HG02759 (cell line): ENCODE results near the gene RNF166.
"Not testable (repeated sequence)": the region's sequence is repeated elsewhere in the genome, so short reads cannot be mapped to it uniquely, and the experiment has no call there.

Experiments used
- ATAC-seq: cut with Tn5 transposase; IDR thresholded peaks from one replicate; pipeline ENCODE4 v1.9.1; 2021; ENCODE audit warnings: mild to moderate bottlenecking, moderate library complexity; ENCODE audit not compliant: unreplicated experiment

RNF166 gene

GRCh38 chr16:88678224-88678979 is 27.8 kb downstream of the RNF166 start:
- no peak for ATAC-seq

- no peak for ATAC-seq
These were observed 28.5 kb downstream of the RNF166 start for GRCh38 chr16:88677721-88678120.

- no peak for ATAC-seq
These were observed 29.5 kb downstream of the RNF166 start for GRCh38 chr16:88676502-88677242.

GRCh38 chr16:88673716-88674379 is 32.4 kb downstream of the RNF166 start:
- ATAC-seq: no peak

GRCh38 chr16:88672776-88673175 is 33.4 kb downstream of the RNF166 start:
- no peak for ATAC-seq

- ATAC-seq: no peak
These were observed 34.4 kb downstream of the RNF166 start for GRCh38 chr16:88671806-88672205.

GRCh38 chr16:88669980-88670379 is 36.2 kb downstream of the RNF166 start:
- ATAC-seq: no peak

- ATAC-seq: not testable (repeated sequence)
These were observed 36.7 kb downstream of the RNF166 start for GRCh38 chr16:88669493-88669892.

GRCh38 chr16:88667461-88667860 is 38.7 kb downstream of the RNF166 start:
- no peak for ATAC-seq

GRCh38 chr16:88665570-88665969 is 40.6 kb downstream of the RNF166 start:
- no peak for ATAC-seq

- ATAC-seq: no peak
These were observed 41.1 kb downstream of the RNF166 start for GRCh38 chr16:88665148-88665547.

- ATAC-seq: peak; percentile 95
These were observed 43.2 kb downstream of the RNF166 start, which contains the start of gene MVD for GRCh38 chr16:88662843-88663606. Gene MVD (minus strand): TSS chr16:88663091. CDS start chr16:88663080, 11 bp downstream.

GRCh38 chr16:88662222-88662842 is 43.9 kb downstream of the RNF166 start:
- peak; percentile 4 for ATAC-seq

GRCh38 chr16:88661468-88661867 is 44.7 kb downstream of the RNF166 start:
- no peak for ATAC-seq

- no peak for ATAC-seq
These were observed 47.0 kb downstream of the RNF166 start for GRCh38 chr16:88659160-88659559.

GRCh38 chr16:88658714-88659113 is 47.5 kb downstream of the RNF166 start:
- ATAC-seq: no peak

- no peak for ATAC-seq
These were observed 48.8 kb downstream of the RNF166 start for GRCh38 chr16:88657371-88657770.

- ATAC-seq: no peak
These were observed 49.8 kb downstream of the RNF166 start for GRCh38 chr16:88656291-88656980.

GRCh38 chr16:88655733-88656281 is 50.4 kb downstream of the RNF166 start:
- ATAC-seq: no peak
